Mesothelial cell of epicardium (in vitro differentiated cells): Measurements from ENCODE around the gene SOX5. TPM values are rescaled to one million over a fixed set of nuclear protein-coding genes. Genes with fewer than 3 reads are reported as not detected.

Experiments used
- DNase-seq, 2 experiments: peaks; one replicate each; pipeline ENCODE4 v3.0.0; 2021; ENCODE audit warnings: low spot score in 2 of 2; ENCODE audit not compliant: unreplicated experiment in 2 of 2
- H3K27ac Mint-ChIP-seq: 2 replicates; pipeline ENCODE4 v1.8.0; 2021; ENCODE audit warnings: mixed read lengths
- H3K27me3 Mint-ChIP-seq: 2 replicates; pipeline ENCODE4 v1.8.0; 2021; ENCODE audit warnings: low read depth, mixed read lengths
- H3K36me3 Mint-ChIP-seq: 2 replicates; pipeline ENCODE4 v1.8.0; 2021; ENCODE audit warnings: mixed read lengths
- H3K4me1 Mint-ChIP-seq: 2 replicates; pipeline ENCODE4 v1.8.0; 2021; ENCODE audit warnings: mixed read lengths
- H3K4me3 Mint-ChIP-seq: 2 replicates; pipeline ENCODE4 v1.8.0; 2021; ENCODE audit warnings: mild to moderate bottlenecking, moderate library complexity, mixed read lengths
- H3K9me3 Mint-ChIP-seq: 2 replicates; pipeline ENCODE4 v1.8.0; 2021; ENCODE audit warnings: mixed read lengths
- total RNA-seq: library from RNA; stranded (reverse); gene quantifications from 3 replicates; pipeline ENCODE4 v1.2.1, GENCODE V29; 2021
- TF ChIP-seq, protein P1 (sequence below): fragments of 200-600 bp; sonication (generic); IDR thresholded peaks from one replicate; pipeline ENCODE4 v1.5.0; 2021; ENCODE audit warnings: antibody characterized with exemption; ENCODE audit not compliant: unreplicated experiment

Gene SOX5
- total RNA-seq, 1 donor from 2014 or later, result 18.4 TPM

DNA sequence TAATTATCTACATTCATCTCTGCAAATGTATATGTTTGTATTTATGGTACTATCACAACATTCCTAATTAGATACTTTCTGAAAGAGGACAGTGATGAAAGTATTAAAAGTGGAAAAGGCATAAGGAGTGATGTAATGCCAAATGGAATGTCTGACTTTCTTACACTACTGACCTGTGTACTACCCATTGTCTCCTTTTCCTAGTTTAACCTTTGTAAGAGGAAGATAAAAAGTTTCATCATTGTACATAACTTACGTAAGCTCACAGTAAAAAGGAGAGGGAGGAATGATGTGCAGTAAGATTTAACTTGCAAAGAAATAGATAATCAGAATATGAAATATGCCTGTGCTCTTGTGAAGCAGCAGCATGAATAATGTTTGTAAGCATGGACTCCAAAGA is 55.9 kb downstream of the SOX5 start:
- no peaks in the 10 kb centered on the region for H3K9me3 Mint-ChIP-seq
- H3K36me3 Mint-ChIP-seq, result peaks cover 4% of the 10 kb centered on the region
- no peaks in the 10 kb centered on the region for H3K27me3 Mint-ChIP-seq
- H3K4me3 Mint-ChIP-seq, result no peak overlapping the region
- H3K4me1 Mint-ChIP-seq, result no peaks in the 10 kb centered on the region
- no peak overlapping the region for H3K27ac Mint-ChIP-seq
- TF ChIP-seq, protein P1, sequence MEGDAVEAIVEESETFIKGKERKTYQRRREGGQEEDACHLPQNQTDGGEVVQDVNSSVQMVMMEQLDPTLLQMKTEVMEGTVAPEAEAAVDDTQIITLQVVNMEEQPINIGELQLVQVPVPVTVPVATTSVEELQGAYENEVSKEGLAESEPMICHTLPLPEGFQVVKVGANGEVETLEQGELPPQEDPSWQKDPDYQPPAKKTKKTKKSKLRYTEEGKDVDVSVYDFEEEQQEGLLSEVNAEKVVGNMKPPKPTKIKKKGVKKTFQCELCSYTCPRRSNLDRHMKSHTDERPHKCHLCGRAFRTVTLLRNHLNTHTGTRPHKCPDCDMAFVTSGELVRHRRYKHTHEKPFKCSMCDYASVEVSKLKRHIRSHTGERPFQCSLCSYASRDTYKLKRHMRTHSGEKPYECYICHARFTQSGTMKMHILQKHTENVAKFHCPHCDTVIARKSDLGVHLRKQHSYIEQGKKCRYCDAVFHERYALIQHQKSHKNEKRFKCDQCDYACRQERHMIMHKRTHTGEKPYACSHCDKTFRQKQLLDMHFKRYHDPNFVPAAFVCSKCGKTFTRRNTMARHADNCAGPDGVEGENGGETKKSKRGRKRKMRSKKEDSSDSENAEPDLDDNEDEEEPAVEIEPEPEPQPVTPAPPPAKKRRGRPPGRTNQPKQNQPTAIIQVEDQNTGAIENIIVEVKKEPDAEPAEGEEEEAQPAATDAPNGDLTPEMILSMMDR, result no peak
- no peak for DNase-seq

DNA sequence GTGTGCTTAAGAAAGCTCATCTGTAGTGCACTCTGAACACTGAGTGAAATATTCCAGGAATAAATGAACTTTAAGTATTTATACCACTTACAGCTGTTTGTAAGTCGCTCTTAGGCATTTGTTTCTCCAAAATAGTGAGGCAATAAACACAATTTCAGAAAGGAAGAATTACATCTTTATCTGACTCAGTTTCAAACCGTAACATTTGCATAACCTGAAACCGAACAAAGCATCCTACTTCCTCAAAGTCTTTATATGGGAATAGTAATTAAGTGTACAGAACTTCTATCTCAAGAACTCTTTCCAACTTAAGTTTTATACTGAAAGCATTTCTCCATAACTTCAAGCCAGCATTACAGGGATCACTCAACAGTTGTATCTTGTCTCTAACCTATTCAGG is 58.4 kb downstream of the SOX5 start:
- Mint-ChIP-seq H3K4me3 (no peak overlapping the region), H3K27me3 (no peaks in the 10 kb centered on the region), H3K36me3 (peaks cover 4% of the 10 kb centered on the region), H3K9me3 (no peaks in the 10 kb centered on the region), H3K27ac (no peak overlapping the region), H3K4me1 (no peaks in the 10 kb centered on the region)
- TF ChIP-seq, protein P1, result no peak
- no peak for DNase-seq

DNA sequence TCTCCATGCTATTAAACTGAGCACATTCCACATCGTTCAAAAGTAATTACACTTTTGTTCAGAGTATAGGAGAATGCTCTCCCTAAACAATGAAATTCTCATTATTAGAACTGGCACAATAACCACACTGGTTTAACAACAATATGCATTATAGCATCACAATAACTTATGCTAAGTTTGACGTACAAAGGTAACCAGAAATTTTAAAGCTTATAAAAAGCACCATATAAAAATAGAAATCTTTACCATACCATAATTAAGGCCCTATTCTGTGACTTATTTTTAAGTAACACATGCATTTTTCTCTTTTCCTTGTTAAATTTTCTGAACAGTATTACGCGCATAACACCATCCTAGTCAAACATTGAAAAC is 60.4 kb downstream of the SOX5 start:
- Mint-ChIP-seq H3K4me3 (no peak overlapping the region), H3K36me3 (peaks cover 4% of the 10 kb centered on the region), H3K4me1 (no peaks in the 10 kb centered on the region), H3K9me3 (no peaks in the 10 kb centered on the region), H3K27ac (no peak overlapping the region), H3K27me3 (no peaks in the 10 kb centered on the region)
- DNase-seq, result no peak
- TF ChIP-seq, protein P1, result no peak

DNA sequence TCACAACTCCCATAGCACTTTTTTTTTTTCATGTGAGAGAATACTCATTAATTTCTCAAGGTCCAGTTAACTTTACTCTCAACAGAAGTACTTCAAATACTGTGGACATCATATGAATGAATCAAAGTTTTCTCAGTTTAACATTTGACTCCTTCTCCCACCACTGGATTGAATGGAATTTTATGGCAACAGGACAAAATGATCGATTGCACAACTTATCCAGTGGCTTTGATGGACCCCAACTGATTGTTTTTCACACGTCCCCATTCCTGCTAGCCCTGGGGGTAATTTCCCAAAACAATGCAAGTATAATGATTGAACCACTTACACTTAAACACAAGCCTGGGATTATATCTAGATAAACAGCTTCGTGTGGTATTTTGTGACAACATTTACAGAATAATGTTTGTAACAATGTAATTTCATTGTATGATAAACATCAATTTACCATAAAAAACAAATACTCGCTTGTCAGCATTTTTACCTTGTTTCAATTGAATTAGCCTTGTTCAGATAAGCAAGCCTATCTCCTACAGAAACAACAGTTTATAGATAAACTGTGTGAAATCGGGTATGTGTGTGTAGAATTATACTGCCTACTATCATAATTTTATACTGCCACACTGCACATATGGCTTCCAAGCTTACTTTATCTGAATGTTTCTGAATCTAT is 60.9 kb downstream of the SOX5 start:
- Mint-ChIP-seq H3K36me3 (peaks cover 2% of the 10 kb centered on the region), H3K4me1 (no peaks in the 10 kb centered on the region), H3K27ac (no peak overlapping the region), H3K9me3 (no peaks in the 10 kb centered on the region), H3K27me3 (no peaks in the 10 kb centered on the region), H3K4me3 (no peak overlapping the region)
- DNase-seq, result no peak
- TF ChIP-seq, protein P1, result no peak

DNA sequence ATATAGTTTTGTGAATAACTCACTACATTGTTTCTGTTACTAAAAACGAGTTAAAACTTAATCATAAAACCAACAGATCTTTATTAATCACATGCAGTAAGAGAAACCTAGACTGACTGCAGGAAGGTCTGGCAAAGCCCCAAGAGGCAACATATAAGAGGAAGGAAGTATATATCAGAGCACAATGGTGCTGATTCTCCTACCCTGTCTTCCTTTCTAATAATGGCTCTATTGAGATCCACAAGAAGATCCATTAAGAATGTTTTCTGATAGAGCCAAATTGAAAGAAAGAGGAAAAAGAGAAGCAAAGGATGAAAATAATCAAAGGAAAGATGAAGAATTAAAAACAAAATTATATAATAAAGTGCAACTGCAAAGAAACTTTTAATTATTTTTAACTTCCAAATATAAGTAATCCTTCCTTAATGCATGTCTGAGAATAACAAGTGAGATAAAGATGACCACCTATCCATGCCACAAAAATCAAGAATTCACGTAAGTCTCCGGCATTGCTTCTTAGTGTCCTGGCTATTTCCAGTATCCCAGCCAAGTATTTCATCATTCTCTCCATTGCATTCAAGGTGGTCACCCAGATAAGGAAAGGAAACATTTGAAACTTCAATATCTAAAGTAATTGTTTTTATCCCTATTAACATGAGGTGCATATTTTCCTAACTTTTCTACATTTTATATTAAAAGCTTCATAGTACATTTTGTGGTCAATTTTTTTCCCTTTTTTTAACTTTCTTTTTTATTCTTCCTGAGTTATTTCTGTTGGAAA is 62.2 kb downstream of the SOX5 start:
- Mint-ChIP-seq H3K9me3 (no peaks in the 10 kb centered on the region), H3K36me3 (no peaks in the 10 kb centered on the region), H3K4me3 (no peak overlapping the region), H3K4me1 (no peaks in the 10 kb centered on the region), H3K27ac (no peak overlapping the region), H3K27me3 (no peaks in the 10 kb centered on the region)
- DNase-seq, result no peak
- TF ChIP-seq, protein P1, result no peak
